HG03558 (cell line): ENCODE data around the gene GLRA1.

Experiments
- ATAC-seq: cut with Tn5 transposase; IDR thresholded peaks from one replicate; pipeline ENCODE4 v1.9.1; 2021; ENCODE audit warnings: moderate number of reproducible peaks; ENCODE audit not compliant: unreplicated experiment; ENCODE audit errors: extremely low read depth

GLRA1 gene

GRCh38 chr5:151781201-151781600 is 143.4 kb downstream of the GLRA1 start:
- ATAC-seq, result no peak

- no peak for ATAC-seq
Observed at GRCh38 chr5:151780348-151780747, 144.3 kb downstream of the GLRA1 start.

GRCh38 chr5:151779531-151780125 is 145.0 kb downstream of the GLRA1 start:
- ATAC-seq, result no peak

GRCh38 chr5:151775025-151775606 is 149.5 kb downstream of the GLRA1 start:
- no peak for ATAC-seq

GRCh38 chr5:151773951-151774350 is 150.7 kb downstream of the GLRA1 start:
- ATAC-seq, result no peak

- ATAC-seq, result no peak
Observed at GRCh38 chr5:151772846-151773561, 151.6 kb downstream of the GLRA1 start.
